ENCODE results near the gene MOCOS. TPM values are rescaled to one million over a fixed set of nuclear protein-coding genes. Genes with fewer than 3 reads are reported as not detected.
A peak's percentile ranks its signal among the peaks of the same experiment; 100 is the strongest.

Gene MOCOS
- total and polyA plus RNA-seq, 5 donors = 0.14 to 0.64 (median 0.59) TPM

GRCh38 chr18:36179562-36180355 lies 7.5 kb upstream of the MOCOS start:
- Histone ChIP-seq H3K4me1 (ENCODE audit: control insufficient read depth, insufficient read depth, low read length) (no peaks in the 10 kb centered on the region), H3K4me3 (ENCODE audit: low read length) (no peak overlapping the region), H3K27me3 (ENCODE audit: control insufficient read depth, insufficient read depth) (no peaks in the 10 kb centered on the region), H3K27ac (ENCODE audit: low read length) (no peak overlapping the region), H3K9me3 (ENCODE audit: control insufficient read depth, low read length) (no peaks in the 10 kb centered on the region)
- peak; percentile 79 to 94 (median 87) for DNase-seq
- peak; percentile 61 to 70 for ATAC-seq
- intact Hi-C loops (cut with DNase I) = loop anchor here in 1 of 4 donors (10.0 kb wide), 1 partner anchor 95 kb away; no protein-coding TSS in a partner anchor
- 11% methylated on average over 7 of the region's 7 CpGs for WGBS

- 84% methylated on average over 6 of the region's 6 CpGs for WGBS
- Histone ChIP-seq H3K27me3 (ENCODE audit: control insufficient read depth, insufficient read depth) (no peaks in the 10 kb centered on the region), H3K4me3 (ENCODE audit: low read length) (no peak overlapping the region), H3K9me3 (ENCODE audit: control insufficient read depth, low read length) (no peaks in the 10 kb centered on the region), H3K4me1 (ENCODE audit: control insufficient read depth, insufficient read depth, low read length) (no peaks in the 10 kb centered on the region), H3K27ac (ENCODE audit: low read length) (no peak overlapping the region)
- DNase-seq (no peak), ATAC-seq (no peak)
- intact Hi-C loops (cut with DNase I) = loop anchor here in 1 of 4 donors (10.0 kb wide), 1 partner anchor 93 kb away; no protein-coding TSS in a partner anchor
These were observed 5.9 kb upstream of the MOCOS start for GRCh38 chr18:36181441-36181840.

- no peaks in the 10 kb centered on the region for H3K9me3 ChIP-seq (ENCODE audit: control insufficient read depth, low read length)
- intact Hi-C loops (cut with DNase I) = loop anchor here in 1 of 4 donors (10.0 kb wide), 1 partner anchor 93 kb away; no protein-coding TSS in a partner anchor
- no peaks in the 10 kb centered on the region for H3K4me1 ChIP-seq (ENCODE audit: control insufficient read depth, insufficient read depth, low read length)
- no peak overlapping the region for H3K4me3 ChIP-seq (ENCODE audit: low read length)
- H3K27me3 ChIP-seq (ENCODE audit: control insufficient read depth, insufficient read depth) = no peaks in the 10 kb centered on the region
- H3K27ac ChIP-seq (ENCODE audit: low read length) = no peak overlapping the region
- ATAC-seq (peak in 1 of 2 donors; percentile 54), DNase-seq (no peak)
- 82% methylated on average over 3 of the region's 3 CpGs for WGBS
These were observed 5.3 kb upstream of the MOCOS start for GRCh38 chr18:36181898-36182506.

- Histone ChIP-seq H3K4me1 (ENCODE audit: control insufficient read depth, insufficient read depth, low read length) (no peaks in the 10 kb centered on the region), H3K27ac (ENCODE audit: low read length) (no peak overlapping the region), H3K9me3 (ENCODE audit: control insufficient read depth, low read length) (no peaks in the 10 kb centered on the region), H3K4me3 (ENCODE audit: low read length) (no peak overlapping the region), H3K27me3 (ENCODE audit: control insufficient read depth, insufficient read depth) (no peaks in the 10 kb centered on the region)
- ATAC-seq (no peak), DNase-seq (no peak)
- 88% methylated on average over 6 of the region's 6 CpGs for WGBS
- intact Hi-C loops (cut with DNase I) = loop anchor here in 1 of 4 donors (10.0 kb wide), 1 partner anchor 92 kb away; no protein-coding TSS in a partner anchor
These were observed 4.3 kb upstream of the MOCOS start for GRCh38 chr18:36183033-36183432.

- no peak for ATAC-seq
- no peaks in the 10 kb centered on the region for H3K9me3 ChIP-seq (ENCODE audit: control insufficient read depth, low read length)
- WGBS = 88% methylated on average over 2 of the region's 2 CpGs
- H3K4me3 ChIP-seq (ENCODE audit: low read length) = no peak overlapping the region
- intact Hi-C loops (cut with DNase I) = loop anchor here in 1 of 4 donors (10.0 kb wide), 1 partner anchor 91 kb away; no protein-coding TSS in a partner anchor
- DNase-seq = no peak
- no peaks in the 10 kb centered on the region for H3K4me1 ChIP-seq (ENCODE audit: control insufficient read depth, insufficient read depth, low read length)
- H3K27me3 ChIP-seq (ENCODE audit: control insufficient read depth, insufficient read depth) = no peaks in the 10 kb centered on the region
- no peak overlapping the region for H3K27ac ChIP-seq (ENCODE audit: low read length)
These were observed 3.3 kb upstream of the MOCOS start for GRCh38 chr18:36183987-36184386.

GRCh38 chr18:36185157-36185556 lies 2.1 kb upstream of the MOCOS start:
- no peaks in the 10 kb centered on the region for H3K27me3 ChIP-seq (ENCODE audit: control insufficient read depth, insufficient read depth)
- no peak for ATAC-seq
- intact Hi-C loops (cut with DNase I) = loop anchor here in 1 of 4 donors (10.0 kb wide), 1 partner anchor 90 kb away; no protein-coding TSS in a partner anchor
- H3K9me3 ChIP-seq (ENCODE audit: control insufficient read depth, low read length) = no peaks in the 10 kb centered on the region
- no peaks in the 10 kb centered on the region for H3K4me1 ChIP-seq (ENCODE audit: control insufficient read depth, insufficient read depth, low read length)
- no peak for DNase-seq
- WGBS = 92% methylated on average over 3 of the region's 3 CpGs
- H3K27ac ChIP-seq (ENCODE audit: low read length) = no peak overlapping the region
- H3K4me3 ChIP-seq (ENCODE audit: low read length) = no peak overlapping the region

- Histone ChIP-seq H3K4me3 (ENCODE audit: low read length) (no peak overlapping the region), H3K4me1 (ENCODE audit: control insufficient read depth, insufficient read depth, low read length) (no peaks in the 10 kb centered on the region), H3K27ac (ENCODE audit: low read length) (no peak overlapping the region), H3K9me3 (ENCODE audit: control insufficient read depth, low read length) (no peaks in the 10 kb centered on the region), H3K27me3 (ENCODE audit: control insufficient read depth, insufficient read depth) (no peaks in the 10 kb centered on the region)
- intact Hi-C loops (cut with DNase I) = loop anchor here in 1 of 4 donors (10.0 kb wide), 1 partner anchor 89 kb away; no protein-coding TSS in a partner anchor
- ATAC-seq = no peak
- WGBS = 78% methylated on average over 18 of the region's 18 CpGs
- DNase-seq = no peak
These were observed 1.3 kb upstream of the MOCOS start for GRCh38 chr18:36185901-36186460.

- Histone ChIP-seq H3K27ac (ENCODE audit: low read length) (no peak overlapping the region), H3K27me3 (ENCODE audit: control insufficient read depth, insufficient read depth) (no peaks in the 10 kb centered on the region), H3K9me3 (ENCODE audit: control insufficient read depth, low read length) (no peaks in the 10 kb centered on the region), H3K4me3 (ENCODE audit: low read length) (peak overlapping the region; percentile 81), H3K4me1 (ENCODE audit: control insufficient read depth, insufficient read depth, low read length) (no peaks in the 10 kb centered on the region)
- ATAC-seq (peak; percentile 55 to 72), DNase-seq (peak; percentile 50 to 75 (median 72))
- 9% methylated on average over 47 of the region's 47 CpGs for WGBS
- intact Hi-C loops (cut with DNase I) = loop anchor here in 1 of 4 donors (10.0 kb wide), 1 partner anchor 88 kb away; no protein-coding TSS in a partner anchor
These were observed 670 bp upstream of the MOCOS start for GRCh38 chr18:36186461-36187192.

- intact Hi-C loops (cut with DNase I) = loop anchor here in 1 of 4 donors (10.0 kb wide), 1 partner anchor 87 kb away; no protein-coding TSS in a partner anchor
- Histone ChIP-seq H3K27me3 (ENCODE audit: control insufficient read depth, insufficient read depth) (no peaks in the 10 kb centered on the region), H3K9me3 (ENCODE audit: control insufficient read depth, low read length) (no peaks in the 10 kb centered on the region), H3K27ac (ENCODE audit: low read length) (no peak overlapping the region), H3K4me3 (ENCODE audit: low read length) (peak overlapping the region; percentile 81), H3K4me1 (ENCODE audit: control insufficient read depth, insufficient read depth, low read length) (no peaks in the 10 kb centered on the region)
- DNase-seq (peak; percentile 15 to 65 (median 53)), ATAC-seq (peak; percentile 11 to 27)
- 35% methylated on average over 43 of the region's 43 CpGs for WGBS
These were observed 777 bp downstream of the MOCOS start for GRCh38 chr18:36187826-36188721.

Data from right cardiac atrium (tissue), 5 donors.